Keratinocyte (primary cell): ENCODE measurements around the gene FBXW7. TPM values are rescaled to one million over a fixed set of nuclear protein-coding genes. Genes with fewer than 3 reads are reported as not detected.

ENCODE experiments used
- DNase-seq: peaks from one replicate; pipeline ENCODE4 v3.0.0-alpha.2; 2011; ENCODE audit warnings: low read depth, missing footprints, low spot score
- FAIRE-seq: peaks from 2 replicates; lab custom pipeline; 2011; peaks lifted over from hg19 to GRCh38; lab: Jason Lieb, UNC
- H2AFZ ChIP-seq: 2 replicates; pipeline ENCODE4 v1.6.0; 2012; ENCODE audit warnings: low read length, control low read depth, inconsistent platforms; ENCODE audit not compliant: control insufficient read depth
- H3K27ac ChIP-seq: 2 replicates; pipeline ENCODE4 v1.5.1; 2011; ENCODE audit warnings: low read length; ENCODE audit not compliant: control insufficient read depth, insufficient read depth
- H3K27me3 ChIP-seq: 3 replicates; pipeline ENCODE4 v1.6.0; 2011; ENCODE audit warnings: low read length; ENCODE audit not compliant: control insufficient read depth, insufficient read depth; ENCODE audit errors: extremely low read depth
- H3K36me3 ChIP-seq, 2 experiments: 2 replicates in 1 of 2; 3 replicates in 1 of 2; pipeline ENCODE4 v1.5.1; 2011; ENCODE audit warnings: low read length in 2 of 2, mild to moderate bottlenecking in 1 of 2; ENCODE audit not compliant: control insufficient read depth in 2 of 2, insufficient read depth in 2 of 2; ENCODE audit errors: extremely low read depth in 1 of 2
- H3K4me1 ChIP-seq: 3 replicates; pipeline ENCODE4 v1.5.1; 2011; ENCODE audit warnings: low read length; ENCODE audit not compliant: control insufficient read depth, insufficient read depth; ENCODE audit errors: extremely low read depth
- H3K4me2 ChIP-seq: 3 replicates; pipeline ENCODE4 v1.6.0; 2011; ENCODE audit warnings: low read depth, low read length; ENCODE audit not compliant: control insufficient read depth, insufficient read depth; ENCODE audit errors: extremely low read depth
- H3K4me3 ChIP-seq, 3 experiments: fragments of 200-600 bp in 1 of 3; sonication (generic) in 1 of 3; 2 replicates in 2 of 3; 3 replicates in 1 of 3; pipeline ENCODE4 v1.5.1; 2011 to 2016; ENCODE audit warnings: low read length in 3 of 3, mild to moderate bottlenecking in 3 of 3, control low read depth in 2 of 3, inconsistent platforms in 1 of 3, low read depth in 1 of 3, mixed read lengths in 1 of 3, mixed run types in 1 of 3, moderate library complexity in 1 of 3; ENCODE audit not compliant: control insufficient read depth in 2 of 3, insufficient read depth in 2 of 3; ENCODE audit errors: extremely low read depth in 1 of 3
- H3K79me2 ChIP-seq: 2 replicates; pipeline ENCODE4 v1.6.0; 2012; ENCODE audit warnings: low read length; ENCODE audit not compliant: control insufficient read depth, insufficient read depth
- H3K9ac ChIP-seq: 3 replicates; pipeline ENCODE4 v1.6.0; 2011; ENCODE audit warnings: low read length; ENCODE audit not compliant: control insufficient read depth, insufficient read depth; ENCODE audit errors: extremely low read depth
- H3K9me1 ChIP-seq: 3 replicates; pipeline ENCODE4 v1.6.0; 2011; ENCODE audit warnings: low read length; ENCODE audit not compliant: control insufficient read depth, insufficient read depth; ENCODE audit errors: extremely low read depth
- H3K9me3 ChIP-seq: 2 replicates; pipeline ENCODE4 v1.5.1; 2012; ENCODE audit warnings: low read depth, low read length; ENCODE audit not compliant: control insufficient read depth
- H4K20me1 ChIP-seq: 3 replicates; pipeline ENCODE4 v1.6.0; 2011; ENCODE audit warnings: low read length; ENCODE audit not compliant: control insufficient read depth, insufficient read depth; ENCODE audit errors: extremely low read depth
- EZH2 ChIP-seq: IDR thresholded peaks from one replicate; pipeline ENCODE4 v1.6.1; 2012; ENCODE audit warnings: inconsistent platforms, mild to moderate bottlenecking, low read length, moderate library complexity
- dilution Hi-C: fragments of 300-500 bp; cut with MboI; formaldehyde crosslinking; loops from one replicate; pipeline ENCODE4 v1.7.0; 2020; ENCODE audit warnings: low sequenced_read_pairs; ENCODE audit not compliant: extremely low pct_ligation_motif_present
- polyA plus RNA-seq, 5 experiments: library from polyadenylated mRNA; depleted of rRNA in 3 of 5; stranded (reverse) in 3 of 5; stranded (forward) in 1 of 5; unstranded in 1 of 5; fragments of >200 nt; gene quantifications; 1 replicate in 1 of 5; 2 replicates in 3 of 5; 3 replicates in 1 of 5; pipeline versions ENCODE4 v1.2.1 to v1.2.3, GENCODE V29; 2011 to 2012; ENCODE audit warnings: missing spikeins in 2 of 5, low read depth in 1 of 5, low replicate concordance in 1 of 5
- TF ChIP-seq, protein P1 (sequence below), 3 experiments: IDR thresholded peaks in 1 of 3; conservative IDR thresholded peaks in 1 of 3; optimal IDR thresholded peaks in 1 of 3; 2 replicates in 2 of 3; 3 replicates in 1 of 3; pipeline versions ENCODE3 to v1.5.1; 2011; ENCODE audit warnings: low read length in 3 of 3, mild to moderate bottlenecking in 3 of 3, moderate library complexity in 2 of 3, control low read depth in 1 of 3, inconsistent platforms in 1 of 3; ENCODE audit not compliant: insufficient read depth in 2 of 3; ENCODE audit errors: extremely low read depth in 1 of 3

The FBXW7 gene
- polyA plus RNA-seq, 1 donor (not counting 4 experiments of a cell fraction or from before 2014, with no cell fraction given) = 39.6 TPM

DNA sequence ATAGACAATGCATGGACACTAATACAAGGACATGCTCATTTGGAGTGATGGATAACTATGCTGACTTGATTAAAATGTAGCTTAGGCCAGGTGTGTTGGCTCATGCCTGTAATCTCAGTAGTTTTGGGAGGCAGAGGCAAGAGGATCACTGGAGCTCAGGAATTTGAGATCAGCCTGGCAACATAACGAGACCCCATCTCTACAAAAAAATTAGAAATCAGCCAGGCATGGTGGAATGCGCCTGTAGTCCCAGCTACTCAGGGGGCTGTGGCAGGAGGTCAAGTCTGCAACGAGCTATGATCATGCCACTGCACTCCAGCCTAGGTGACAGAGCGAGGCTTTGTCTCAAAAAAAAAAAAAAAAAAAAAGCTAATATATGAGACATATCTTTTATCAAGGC, 196.3 kb downstream of the FBXW7 start:
- Histone ChIP-seq H3K9ac (no peak overlapping the region), H3K9me1 (no peaks in the 10 kb centered on the region), H3K4me1 (peaks cover 10% of the 10 kb centered on the region), H3K27ac (no peak overlapping the region), H2AFZ (no peak overlapping the region), H4K20me1 (no peaks in the 10 kb centered on the region), H3K4me3 (no peak overlapping the region), H3K9me3 (no peaks in the 10 kb centered on the region), H3K79me2 (peaks cover 29% of the 10 kb centered on the region), H3K27me3 (no peaks in the 10 kb centered on the region), H3K4me2 (no peak overlapping the region), H3K36me3 (peaks cover 5 to 7% of the 10 kb centered on the region in 2 experiments)
- TF ChIP-seq, protein P1, sequence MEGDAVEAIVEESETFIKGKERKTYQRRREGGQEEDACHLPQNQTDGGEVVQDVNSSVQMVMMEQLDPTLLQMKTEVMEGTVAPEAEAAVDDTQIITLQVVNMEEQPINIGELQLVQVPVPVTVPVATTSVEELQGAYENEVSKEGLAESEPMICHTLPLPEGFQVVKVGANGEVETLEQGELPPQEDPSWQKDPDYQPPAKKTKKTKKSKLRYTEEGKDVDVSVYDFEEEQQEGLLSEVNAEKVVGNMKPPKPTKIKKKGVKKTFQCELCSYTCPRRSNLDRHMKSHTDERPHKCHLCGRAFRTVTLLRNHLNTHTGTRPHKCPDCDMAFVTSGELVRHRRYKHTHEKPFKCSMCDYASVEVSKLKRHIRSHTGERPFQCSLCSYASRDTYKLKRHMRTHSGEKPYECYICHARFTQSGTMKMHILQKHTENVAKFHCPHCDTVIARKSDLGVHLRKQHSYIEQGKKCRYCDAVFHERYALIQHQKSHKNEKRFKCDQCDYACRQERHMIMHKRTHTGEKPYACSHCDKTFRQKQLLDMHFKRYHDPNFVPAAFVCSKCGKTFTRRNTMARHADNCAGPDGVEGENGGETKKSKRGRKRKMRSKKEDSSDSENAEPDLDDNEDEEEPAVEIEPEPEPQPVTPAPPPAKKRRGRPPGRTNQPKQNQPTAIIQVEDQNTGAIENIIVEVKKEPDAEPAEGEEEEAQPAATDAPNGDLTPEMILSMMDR (optimal IDR thresholded peaks at IDR 0.05 in 1 of 3, IDR thresholded peaks at IDR 0.05 in 1 of 3, conservative IDR thresholded peaks at IDR 0.05 in 1 of 3; ENCODE audit: extremely low read depth in 1 of 3, insufficient read depth in 2 of 3, low read length in 3 of 3) = no peak
- no peak for TF ChIP-seq EZH2
- FAIRE-seq (no peak), DNase-seq (no peak)
- dilution Hi-C loops = no loop called here

DNA sequence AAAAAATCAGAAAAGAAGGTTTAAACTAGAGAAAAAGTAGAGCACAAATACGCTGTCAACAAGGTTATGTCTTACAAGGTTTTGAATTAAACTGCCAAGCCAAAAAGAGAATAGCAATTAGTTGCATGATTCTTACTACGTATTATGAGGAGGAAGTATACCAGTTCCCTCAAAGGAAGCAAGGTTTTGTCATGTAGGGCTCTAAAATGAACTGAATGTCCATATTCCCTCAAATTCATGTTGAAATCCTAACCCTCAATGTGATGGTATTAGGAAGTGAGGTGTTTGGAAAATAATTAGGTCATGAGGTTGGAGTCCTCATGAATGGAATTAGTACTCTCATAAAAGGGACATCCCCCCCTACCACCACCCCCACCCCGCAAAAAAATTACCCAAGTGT, 201.0 kb downstream of the FBXW7 start:
- DNase-seq = no peak
- no peak overlapping the region for H3K4me3 ChIP-seq
- H3K79me2 ChIP-seq = peaks cover 4% of the 10 kb centered on the region
- no peak for FAIRE-seq
- dilution Hi-C loops = no loop called here
- H3K27ac ChIP-seq = no peak overlapping the region
- H2AFZ ChIP-seq = no peak overlapping the region
- TF ChIP-seq EZH2 = no peak
- TF ChIP-seq, protein P1 (optimal IDR thresholded peaks at IDR 0.05 in 1 of 3, IDR thresholded peaks at IDR 0.05 in 1 of 3, conservative IDR thresholded peaks at IDR 0.05 in 1 of 3; ENCODE audit: extremely low read depth in 1 of 3, insufficient read depth in 2 of 3, low read length in 3 of 3) = no peak
- no peak overlapping the region for H3K9ac ChIP-seq
- no peaks in the 10 kb centered on the region for H3K9me3 ChIP-seq
- peaks cover 4 to 9% of the 10 kb centered on the region in 2 experiments for H3K36me3 ChIP-seq
- H4K20me1 ChIP-seq = no peaks in the 10 kb centered on the region
- H3K9me1 ChIP-seq = no peaks in the 10 kb centered on the region
- H3K4me1 ChIP-seq = peaks cover 10% of the 10 kb centered on the region
- no peaks in the 10 kb centered on the region for H3K27me3 ChIP-seq
- no peak overlapping the region for H3K4me2 ChIP-seq
